GM23338 (cell line): ENCODE data around the gene NXPE3. TPM values are rescaled to one million over a fixed set of nuclear protein-coding genes. Genes with fewer than 3 reads are reported as not detected.

Experiments
- ATAC-seq: fragments of 200-7000 bp; cut with Tn5 transposase; 3 replicates; pipeline ENCODE4 v1.9.1; 2020
- DNase-seq: peaks from one replicate; pipeline ENCODE4 v3.0.0-alpha.2; 2015; ENCODE audit warnings: low spot score
- H2AFZ ChIP-seq: fragments of 200-600 bp; sonication (generic); 2 replicates; pipeline ENCODE4 v1.8.0; 2016; ENCODE audit warnings: antibody characterized with exemption, mild to moderate bottlenecking, moderate library complexity
- H3F3A ChIP-seq: fragments of 200-600 bp; sonication (generic); replicated peaks from 2 replicates; pipeline ENCODE4 v1.8.0; 2017; ENCODE audit warnings: antibody characterized with exemption, mixed run types, low read depth
- H3K27ac ChIP-seq: fragments of 200-600 bp; sonication (generic); 2 replicates; pipeline ENCODE4 v1.6.1; 2016; ENCODE audit warnings: low read depth
- H3K27me3 ChIP-seq: fragments of 200-600 bp; sonication (generic); 2 replicates; pipeline ENCODE4 v1.8.0; 2016; ENCODE audit warnings: mild to moderate bottlenecking, mixed run types, moderate library complexity; ENCODE audit not compliant: insufficient read depth
- H3K36me3 ChIP-seq: fragments of 200-600 bp; sonication (generic); 2 replicates; pipeline ENCODE4 v1.8.0; 2016; ENCODE audit warnings: mild to moderate bottlenecking; ENCODE audit not compliant: insufficient read depth
- H3K4me1 ChIP-seq: fragments of 200-600 bp; sonication (generic); 2 replicates; pipeline ENCODE4 v1.8.0; 2016; ENCODE audit warnings: mild to moderate bottlenecking, moderate library complexity; ENCODE audit not compliant: insufficient read depth
- H3K4me2 ChIP-seq: fragments of 200-600 bp; sonication (generic); 2 replicates; pipeline ENCODE4 v1.7.1; 2017; ENCODE audit warnings: mixed run types
- H3K4me3 ChIP-seq: fragments of 200-600 bp; sonication (generic); 2 replicates; pipeline ENCODE4 v1.6.1; 2016; ENCODE audit warnings: mixed run types
- H3K79me2 ChIP-seq: fragments of 200-600 bp; sonication (generic); replicated peaks from 2 replicates; pipeline ENCODE4 v1.8.0; 2017; ENCODE audit warnings: mild to moderate bottlenecking; ENCODE audit not compliant: insufficient read depth
- H3K9me2 ChIP-seq: fragments of 200-600 bp; sonication (generic); 2 replicates; pipeline ENCODE4 v1.8.0; 2017; ENCODE audit not compliant: insufficient read depth
- H4K20me1 ChIP-seq: fragments of 200-600 bp; sonication (generic); replicated peaks from 2 replicates; pipeline ENCODE4 v1.8.0; 2017; ENCODE audit warnings: mild to moderate bottlenecking; ENCODE audit not compliant: insufficient read depth
- H3K27ac Mint-ChIP-seq: 2 replicates; pipeline ENCODE4 v1.8.0; 2020; ENCODE audit warnings: inconsistent platforms, mild to moderate bottlenecking, moderate library complexity, mixed read lengths
- H3K27me3 Mint-ChIP-seq: 3 replicates; pipeline ENCODE4 v1.8.0; 2022; ENCODE audit warnings: low read depth, mild to moderate bottlenecking, moderate library complexity, mixed read lengths, inconsistent platforms; ENCODE audit not compliant: insufficient read depth, poor library complexity
- H3K36me3 Mint-ChIP-seq: 3 replicates; pipeline ENCODE4 v1.8.0; 2021; ENCODE audit warnings: low read depth, mild to moderate bottlenecking, inconsistent platforms, moderate library complexity, mixed read lengths
- H3K4me1 Mint-ChIP-seq: 3 replicates; pipeline ENCODE4 v1.8.0; 2020; ENCODE audit warnings: mild to moderate bottlenecking, inconsistent platforms, mixed read lengths
- H3K4me3 Mint-ChIP-seq: 3 replicates; pipeline ENCODE4 v1.8.0; 2021; ENCODE audit warnings: moderate library complexity, mild to moderate bottlenecking, inconsistent platforms, mixed read lengths
- H3K9me3 Mint-ChIP-seq: 3 replicates; pipeline ENCODE4 v1.8.0; 2020; ENCODE audit warnings: moderate library complexity, mild to moderate bottlenecking, inconsistent platforms, mixed read lengths
- CTCF ChIP-seq, 2 experiments: fragments of 200-600 bp in 1 of 2; sonication (generic) in 1 of 2; conservative IDR thresholded peaks; 2 replicates each; pipeline versions ENCODE4 v1.5.1 to v1.6.1; 2016 to 2017; ENCODE audit warnings: antibody characterized with exemption in 2 of 2, low read depth in 2 of 2, mild to moderate bottlenecking in 2 of 2, moderate library complexity in 1 of 2
- ETS1 ChIP-seq: IDR thresholded peaks from 2 replicates; pipeline ENCODE4 v1.6.1; 2016; ENCODE audit warnings: antibody characterized with exemption
- EZH2phosphoT487 ChIP-seq: fragments of 200-600 bp; sonication (generic); IDR thresholded peaks from one replicate; pipeline ENCODE4 v1.8.1; 2018; ENCODE audit warnings: antibody characterized with exemption; ENCODE audit not compliant: unreplicated experiment
- JUNB ChIP-seq: IDR thresholded peaks from one replicate; pipeline ENCODE4 v1.6.1; 2016; ENCODE audit warnings: antibody characterized with exemption; ENCODE audit not compliant: unreplicated experiment
- STAT1 ChIP-seq: IDR thresholded peaks from one replicate; pipeline ENCODE4 v1.6.1; 2016; ENCODE audit warnings: antibody characterized with exemption; ENCODE audit not compliant: unreplicated experiment
- ZNF462 ChIP-seq: fragments of 250-450 bp; sonication (Bioruptor Pico); IDR thresholded peaks from 2 replicates; pipeline ENCODE4 v1.5.0; 2020; ENCODE audit warnings: mild to moderate bottlenecking, moderate library complexity
- polyA plus RNA-seq: library from polyadenylated mRNA; unstranded; fragments of >200 nt; fragmentation: Nextera tagmentation; extraction: Ambion mirVana; gene quantifications from 2 replicates; pipeline ENCODE4 v1.2.1, GENCODE V29; 2016
- total RNA-seq: library from RNA; depleted of rRNA; stranded (reverse); fragments of >200 nt; shearing (Covaris generic); gene quantifications from 2 replicates; pipeline ENCODE4 v1.2.3, GENCODE V29; 2014

The NXPE3 gene
- total and polyA plus RNA-seq, 2 experiments from 2014 or later: 13.3 to 20.8 TPM

GRCh38 chr3:101778385-101779046 is 495 bp upstream of the NXPE3 start (continued):
- TF ChIP-seq ZNF462 (CRISPR knock-in tag): no peak
- TF ChIP-seq CTCF (conservative IDR thresholded peaks at IDR 0.05; ENCODE audit: low read depth in 2 of 2): no peak
- no peak for TF ChIP-seq STAT1
- TF ChIP-seq EZH2phosphoT487: no peak

- H3K36me3 Mint-ChIP-seq: peaks cover 20% of the 10 kb centered on the region
- H3K9me3 Mint-ChIP-seq: no peaks in the 10 kb centered on the region
- Histone ChIP-seq H3F3A (peaks cover 5% of the 10 kb centered on the region; the same call in 1 of the 2 replicates), H3K79me2 (peaks cover 24% of the 10 kb centered on the region), H3K4me2 (peak overlapping the region; percentile 95), H3K27ac (no peak overlapping the region), H3K4me1 (peaks cover 29% of the 10 kb centered on the region), H3K27me3 (peaks cover 7% of the 10 kb centered on the region; the same call in 1 of the 2 replicates), H3K9me2 (no peaks in the 10 kb centered on the region), H3K4me3 (peak overlapping the region; percentile 83), H4K20me1 (no peaks in the 10 kb centered on the region), H3K36me3 (peaks cover 19% of the 10 kb centered on the region), H2AFZ (peak overlapping the region; percentile 99)
- peaks cover 10% of the 10 kb centered on the region for H3K27me3 Mint-ChIP-seq
- no peak overlapping the region for H3K27ac Mint-ChIP-seq
- ATAC-seq (no peak), DNase-seq (no peak)
- peak overlapping the region; percentile 84 for H3K4me3 Mint-ChIP-seq
- H3K4me1 Mint-ChIP-seq: peaks cover 25% of the 10 kb centered on the region
- TF ChIP-seq ETS1 (no peak), JUNB (no peak)
Measured at GRCh38 chr3:101779822-101780381, 891 bp downstream of the NXPE3 start.
